Stimulated activated CD8-positive, alpha-beta memory T cell treated with anti-CD3 and anti-CD28 coated beads, Interleukin-2, amount 100 ng/mL, for 48 hours (primary cell): Measurements from ENCODE around the gene CXCL8.
"Not testable (repeated sequence)": the region's sequence is repeated elsewhere in the genome, so short reads cannot be mapped to it uniquely, and the experiment has no call there.

Source experiments
- DNase-seq, 2 donors: peaks; one replicate each; pipeline ENCODE4 v3.0.0-alpha.2; 2020; ENCODE audit warnings: low read depth in 2 of 2

The CXCL8 gene

GRCh38 chr4:73743795-73744194 lies 3.4 kb downstream of the CXCL8 start:
- DNase-seq: no peak

GRCh38 chr4:73744203-73744602 lies 3.8 kb downstream of the CXCL8 start:
- DNase-seq: no peak

- DNase-seq: no peak
Observed at GRCh38 chr4:73750730-73751129, 10.4 kb downstream of the CXCL8 start.

- DNase-seq: no peak
Observed at GRCh38 chr4:73751166-73751565, 10.8 kb downstream of the CXCL8 start.

GRCh38 chr4:73751830-73752229 lies 11.5 kb downstream of the CXCL8 start:
- no peak for DNase-seq

GRCh38 chr4:73752424-73752823 lies 12.1 kb downstream of the CXCL8 start:
- no peak for DNase-seq

GRCh38 chr4:73753215-73753614 lies 12.8 kb downstream of the CXCL8 start:
- no peak for DNase-seq

- no peak for DNase-seq
Observed at GRCh38 chr4:73754934-73755333, 14.6 kb downstream of the CXCL8 start.

GRCh38 chr4:73759357-73759756 lies 19.0 kb downstream of the CXCL8 start:
- DNase-seq: no peak

GRCh38 chr4:73761856-73762255 lies 21.5 kb downstream of the CXCL8 start:
- no peak for DNase-seq

GRCh38 chr4:73762409-73762808 lies 22.0 kb downstream of the CXCL8 start:
- DNase-seq: no peak

GRCh38 chr4:73763877-73764276 lies 23.5 kb downstream of the CXCL8 start:
- no peak for DNase-seq

- no peak for DNase-seq
Observed at GRCh38 chr4:73764513-73764912, 24.1 kb downstream of the CXCL8 start.

- no peak for DNase-seq
Observed at GRCh38 chr4:73765296-73765695, 24.9 kb downstream of the CXCL8 start.

- DNase-seq: no peak
Observed at GRCh38 chr4:73770917-73771316, 30.5 kb downstream of the CXCL8 start.

GRCh38 chr4:73772363-73772762 lies 32.0 kb downstream of the CXCL8 start:
- DNase-seq: no peak

- not testable (repeated sequence) for DNase-seq
Observed at GRCh38 chr4:73774406-73774805, 34.0 kb downstream of the CXCL8 start.

- no peak for DNase-seq
Observed at GRCh38 chr4:73776321-73776729, 36.0 kb downstream of the CXCL8 start.

GRCh38 chr4:73777612-73778011 lies 37.2 kb downstream of the CXCL8 start:
- no peak for DNase-seq

- no peak for DNase-seq
Observed at GRCh38 chr4:73780243-73780642, 39.9 kb downstream of the CXCL8 start.

- DNase-seq: no peak
Observed at GRCh38 chr4:73780834-73781233, 40.5 kb downstream of the CXCL8 start.

GRCh38 chr4:73788411-73788810 lies 48.0 kb downstream of the CXCL8 start:
- DNase-seq: no peak
